ENCODE data around the gene UBA3.

UBA3 gene

GRCh38 chr3:69011096-69011730, 69.0 kb downstream of the UBA3 start:
- DNase-seq (ENCODE audit: low spot score) = no peak

GRCh38 chr3:69009559-69010410, 70.4 kb downstream of the UBA3 start:
- no peak for DNase-seq (ENCODE audit: low spot score)

- DNase-seq (ENCODE audit: low spot score) = no peak
Observed at GRCh38 chr3:69008980-69009379, 71.2 kb downstream of the UBA3 start.

GRCh38 chr3:69005791-69006482, 74.2 kb downstream of the UBA3 start:
- no peak for DNase-seq (ENCODE audit: low spot score)

GRCh38 chr3:69005071-69005790, 74.9 kb downstream of the UBA3 start:
- DNase-seq (ENCODE audit: low spot score) = no peak

All from hematopoietic multipotent progenitor cell treated with erythropoietin and hydrocortisone succinate and interleukin-3 and kit ligand, for 17 days (in vitro differentiated cells).